ENCODE results near the gene TEKT5. TPM values are rescaled to one million over a fixed set of nuclear protein-coding genes. Genes with fewer than 3 reads are reported as not detected.

The TEKT5 gene
- total RNA-seq, 1 donor from 2014 or later = not detected

DNA sequence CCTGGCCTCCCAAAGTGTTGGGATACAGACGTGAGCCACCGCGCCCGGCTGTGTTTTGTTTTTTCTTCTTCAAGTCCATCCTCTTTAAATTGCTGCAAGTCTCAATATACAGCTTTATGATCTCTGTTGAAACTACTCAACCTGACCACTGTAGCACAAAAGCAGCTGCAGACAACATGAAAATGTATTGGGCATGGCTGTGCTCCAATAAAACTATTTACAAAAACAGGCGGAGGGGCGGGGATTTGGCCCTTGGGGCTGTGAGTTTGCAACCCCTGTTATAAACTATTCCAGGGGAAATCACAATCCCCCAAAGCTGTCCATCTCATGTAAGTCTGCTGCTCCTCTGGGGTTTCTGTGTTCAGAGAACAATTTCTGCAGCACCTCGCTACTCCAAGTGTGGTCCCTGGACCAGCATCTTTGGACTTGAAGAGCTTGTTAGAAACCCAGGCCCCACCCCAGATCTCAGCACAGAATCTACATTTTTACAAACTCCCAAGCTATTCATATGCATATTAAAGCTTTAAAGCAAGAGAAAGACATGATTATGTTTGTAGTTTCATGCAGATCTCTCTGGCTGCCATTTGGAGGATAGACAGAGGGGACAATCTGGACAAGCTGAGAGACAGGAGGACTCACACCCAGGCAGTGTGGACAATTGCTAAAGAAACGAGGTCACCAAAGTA is 33.6 kb downstream of the TEKT5 start:
- Mint-ChIP-seq H3K4me3 (ENCODE audit: unreplicated experiment) (no peak overlapping the region), H3K27me3 (ENCODE audit: unreplicated experiment) (peaks cover 3% of the 10 kb centered on the region), H3K27ac (ENCODE audit: unreplicated experiment) (no peak overlapping the region), H3K4me1 (ENCODE audit: unreplicated experiment) (no peaks in the 10 kb centered on the region), H3K36me3 (ENCODE audit: unreplicated experiment) (no peaks in the 10 kb centered on the region), H3K9me3 (ENCODE audit: unreplicated experiment) (no peaks in the 10 kb centered on the region)
- no peak for DNase-seq (ENCODE audit: extremely low spot score, unreplicated experiment)
- TF ChIP-seq, protein P1, sequence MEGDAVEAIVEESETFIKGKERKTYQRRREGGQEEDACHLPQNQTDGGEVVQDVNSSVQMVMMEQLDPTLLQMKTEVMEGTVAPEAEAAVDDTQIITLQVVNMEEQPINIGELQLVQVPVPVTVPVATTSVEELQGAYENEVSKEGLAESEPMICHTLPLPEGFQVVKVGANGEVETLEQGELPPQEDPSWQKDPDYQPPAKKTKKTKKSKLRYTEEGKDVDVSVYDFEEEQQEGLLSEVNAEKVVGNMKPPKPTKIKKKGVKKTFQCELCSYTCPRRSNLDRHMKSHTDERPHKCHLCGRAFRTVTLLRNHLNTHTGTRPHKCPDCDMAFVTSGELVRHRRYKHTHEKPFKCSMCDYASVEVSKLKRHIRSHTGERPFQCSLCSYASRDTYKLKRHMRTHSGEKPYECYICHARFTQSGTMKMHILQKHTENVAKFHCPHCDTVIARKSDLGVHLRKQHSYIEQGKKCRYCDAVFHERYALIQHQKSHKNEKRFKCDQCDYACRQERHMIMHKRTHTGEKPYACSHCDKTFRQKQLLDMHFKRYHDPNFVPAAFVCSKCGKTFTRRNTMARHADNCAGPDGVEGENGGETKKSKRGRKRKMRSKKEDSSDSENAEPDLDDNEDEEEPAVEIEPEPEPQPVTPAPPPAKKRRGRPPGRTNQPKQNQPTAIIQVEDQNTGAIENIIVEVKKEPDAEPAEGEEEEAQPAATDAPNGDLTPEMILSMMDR (IDR thresholded peaks at IDR 0.05) = no peak

DNA sequence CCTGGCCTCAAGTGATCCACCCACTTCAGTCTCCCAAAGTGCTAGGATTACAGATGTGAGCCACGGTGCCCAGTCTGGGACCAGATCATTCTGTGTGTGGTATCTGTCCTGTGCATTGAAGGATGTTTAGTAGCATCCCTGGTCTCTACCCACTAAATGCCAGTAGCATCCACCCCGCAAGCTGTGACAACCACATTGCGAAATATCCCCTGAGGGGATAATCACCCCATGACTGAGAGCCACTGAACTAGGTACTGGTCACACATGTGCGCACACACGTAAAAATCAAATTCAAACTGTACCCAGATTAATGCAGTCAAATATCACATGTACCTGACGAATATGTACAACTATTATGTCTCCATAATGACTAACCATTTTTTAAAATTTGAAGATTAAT is 35.8 kb downstream of the TEKT5 start:
- H3K27ac Mint-ChIP-seq (ENCODE audit: unreplicated experiment) = no peak overlapping the region
- H3K4me1 Mint-ChIP-seq (ENCODE audit: unreplicated experiment) = no peaks in the 10 kb centered on the region
- TF ChIP-seq, protein P1 (IDR thresholded peaks at IDR 0.05) = no peak
- H3K27me3 Mint-ChIP-seq (ENCODE audit: unreplicated experiment) = peaks cover 3% of the 10 kb centered on the region
- H3K4me3 Mint-ChIP-seq (ENCODE audit: unreplicated experiment) = no peak overlapping the region
- H3K9me3 Mint-ChIP-seq (ENCODE audit: unreplicated experiment) = no peaks in the 10 kb centered on the region
- no peaks in the 10 kb centered on the region for H3K36me3 Mint-ChIP-seq (ENCODE audit: unreplicated experiment)
- no peak for DNase-seq (ENCODE audit: extremely low spot score, unreplicated experiment)

DNA sequence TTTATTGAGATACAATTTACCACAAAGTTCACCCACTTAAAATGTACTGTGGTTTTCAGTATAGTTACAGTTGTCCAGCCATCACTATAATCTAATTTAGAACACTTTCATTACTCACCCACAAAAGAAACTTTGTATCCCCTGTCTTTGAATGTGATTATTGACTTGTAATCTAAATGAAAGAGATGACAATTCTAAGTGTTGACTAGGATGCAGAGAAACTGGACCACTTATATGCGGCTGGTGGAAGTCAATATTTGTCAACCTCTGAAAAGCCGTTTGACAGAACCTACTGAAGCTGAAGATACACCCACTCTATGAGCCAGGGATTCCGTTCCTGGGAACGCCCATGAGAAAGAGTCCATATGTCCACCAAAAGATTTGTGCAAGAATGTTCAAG is 36.8 kb downstream of the TEKT5 start:
- TF ChIP-seq, protein P1 (IDR thresholded peaks at IDR 0.05) = no peak
- DNase-seq (ENCODE audit: extremely low spot score, unreplicated experiment) = no peak
- Mint-ChIP-seq H3K27ac (ENCODE audit: unreplicated experiment) (no peak overlapping the region), H3K27me3 (ENCODE audit: unreplicated experiment) (peaks cover 3% of the 10 kb centered on the region), H3K4me3 (ENCODE audit: unreplicated experiment) (no peak overlapping the region), H3K36me3 (ENCODE audit: unreplicated experiment) (no peaks in the 10 kb centered on the region), H3K4me1 (ENCODE audit: unreplicated experiment) (no peaks in the 10 kb centered on the region), H3K9me3 (ENCODE audit: unreplicated experiment) (no peaks in the 10 kb centered on the region)

DNA sequence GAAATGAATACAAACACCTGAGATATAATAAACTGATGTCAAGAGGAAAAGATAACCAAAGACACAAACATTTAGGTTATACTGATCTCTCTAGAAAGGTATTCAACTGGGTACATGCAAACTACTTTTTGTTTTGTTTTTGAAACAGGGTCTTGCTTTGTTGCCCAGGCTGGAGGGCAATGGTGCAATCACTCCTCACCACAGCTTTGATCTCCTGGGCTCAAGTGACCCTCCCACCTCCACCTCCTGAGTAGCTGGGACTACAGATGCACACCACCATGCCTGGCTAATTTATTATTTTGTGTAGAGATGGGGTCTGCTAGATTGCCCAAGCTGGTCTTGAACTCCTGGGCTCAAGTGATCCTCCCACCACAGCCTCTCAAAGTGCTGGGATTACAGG is 38.1 kb downstream of the TEKT5 start:
- H3K4me3 Mint-ChIP-seq (ENCODE audit: unreplicated experiment) = no peak overlapping the region
- peaks cover 3% of the 10 kb centered on the region for H3K27me3 Mint-ChIP-seq (ENCODE audit: unreplicated experiment)
- DNase-seq (ENCODE audit: extremely low spot score, unreplicated experiment) = no peak
- no peaks in the 10 kb centered on the region for H3K4me1 Mint-ChIP-seq (ENCODE audit: unreplicated experiment)
- no peak overlapping the region for H3K27ac Mint-ChIP-seq (ENCODE audit: unreplicated experiment)
- no peaks in the 10 kb centered on the region for H3K36me3 Mint-ChIP-seq (ENCODE audit: unreplicated experiment)
- no peaks in the 10 kb centered on the region for H3K9me3 Mint-ChIP-seq (ENCODE audit: unreplicated experiment)
- TF ChIP-seq, protein P1 (IDR thresholded peaks at IDR 0.05) = no peak

DNA sequence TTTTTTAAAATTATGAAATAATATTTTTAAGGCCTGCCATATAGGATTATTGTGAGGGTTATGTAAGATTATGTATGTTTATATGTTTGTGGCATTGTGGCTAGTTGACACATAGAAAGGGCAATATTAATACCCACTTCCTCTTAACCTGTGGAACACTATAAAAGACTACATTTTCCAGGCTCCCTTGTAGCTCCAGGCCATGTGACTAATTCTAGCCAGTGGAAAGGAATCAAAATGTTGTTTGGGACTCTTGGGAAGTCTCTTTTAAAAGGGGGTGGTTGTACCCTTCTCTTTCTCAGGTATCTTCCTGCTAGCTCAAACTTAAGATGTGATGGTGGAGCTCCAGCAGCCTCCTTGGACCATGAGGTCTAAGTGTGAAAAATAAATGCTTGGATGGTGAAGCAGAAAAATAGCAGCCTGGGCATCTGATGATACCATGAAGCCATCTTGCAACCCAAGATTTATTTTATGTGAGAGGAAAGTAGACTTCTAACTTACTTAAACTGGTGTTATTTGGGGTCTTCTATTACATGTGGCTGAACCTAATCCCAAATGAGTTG is 39.2 kb downstream of the TEKT5 start:
- no peak for DNase-seq (ENCODE audit: extremely low spot score, unreplicated experiment)
- H3K36me3 Mint-ChIP-seq (ENCODE audit: unreplicated experiment) = no peaks in the 10 kb centered on the region
- no peaks in the 10 kb centered on the region for H3K27me3 Mint-ChIP-seq (ENCODE audit: unreplicated experiment)
- no peaks in the 10 kb centered on the region for H3K4me1 Mint-ChIP-seq (ENCODE audit: unreplicated experiment)
- H3K9me3 Mint-ChIP-seq (ENCODE audit: unreplicated experiment) = no peaks in the 10 kb centered on the region
- TF ChIP-seq, protein P1 (IDR thresholded peaks at IDR 0.05) = no peak
- H3K4me3 Mint-ChIP-seq (ENCODE audit: unreplicated experiment) = no peak overlapping the region
- H3K27ac Mint-ChIP-seq (ENCODE audit: unreplicated experiment) = no peak overlapping the region

Data from osteocyte (in vitro differentiated cells).